ENCODE measurements around the gene RYR2. TPM values are rescaled to one million over a fixed set of nuclear protein-coding genes. Genes with fewer than 3 reads are reported as not detected.
A peak's percentile ranks its signal among the peaks of the same experiment; 100 is the strongest.

Gene RYR2
- total RNA-seq, 1 experiment from 2014 or later, result 3.4 TPM

DNA sequence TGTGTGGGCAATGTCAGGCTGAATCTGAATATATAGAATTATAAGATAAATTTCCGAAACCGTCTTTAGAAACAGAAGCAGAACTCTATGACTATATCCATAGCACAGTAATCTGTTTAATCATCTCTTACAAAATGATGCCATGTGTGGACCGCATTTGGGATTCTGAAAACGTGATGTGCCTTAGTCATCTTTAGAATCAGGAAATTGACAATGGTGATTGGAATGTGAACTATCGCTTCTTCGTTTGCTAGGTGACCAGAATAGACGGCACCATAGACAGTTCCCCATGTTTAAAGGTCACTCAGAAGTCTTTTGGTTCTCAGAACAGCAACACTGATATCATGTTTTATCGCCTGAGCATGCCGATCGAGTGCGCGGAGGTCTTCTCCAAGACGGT is 548.4 kb downstream of the RYR2 start:
- H3K56ac ChIP-seq (ENCODE audit: insufficient read length, low read depth, low read length), result no peak overlapping the region
- WGBS (ENCODE audit: extremely low coverage, insufficient read length, low lambda C conversion rate), result no CpG with 5 or more reads among the region's 13 CpGs

More for the DNA sequence above, 548.4 kb downstream of the RYR2 start:
- TF ChIP-seq, protein P1, sequence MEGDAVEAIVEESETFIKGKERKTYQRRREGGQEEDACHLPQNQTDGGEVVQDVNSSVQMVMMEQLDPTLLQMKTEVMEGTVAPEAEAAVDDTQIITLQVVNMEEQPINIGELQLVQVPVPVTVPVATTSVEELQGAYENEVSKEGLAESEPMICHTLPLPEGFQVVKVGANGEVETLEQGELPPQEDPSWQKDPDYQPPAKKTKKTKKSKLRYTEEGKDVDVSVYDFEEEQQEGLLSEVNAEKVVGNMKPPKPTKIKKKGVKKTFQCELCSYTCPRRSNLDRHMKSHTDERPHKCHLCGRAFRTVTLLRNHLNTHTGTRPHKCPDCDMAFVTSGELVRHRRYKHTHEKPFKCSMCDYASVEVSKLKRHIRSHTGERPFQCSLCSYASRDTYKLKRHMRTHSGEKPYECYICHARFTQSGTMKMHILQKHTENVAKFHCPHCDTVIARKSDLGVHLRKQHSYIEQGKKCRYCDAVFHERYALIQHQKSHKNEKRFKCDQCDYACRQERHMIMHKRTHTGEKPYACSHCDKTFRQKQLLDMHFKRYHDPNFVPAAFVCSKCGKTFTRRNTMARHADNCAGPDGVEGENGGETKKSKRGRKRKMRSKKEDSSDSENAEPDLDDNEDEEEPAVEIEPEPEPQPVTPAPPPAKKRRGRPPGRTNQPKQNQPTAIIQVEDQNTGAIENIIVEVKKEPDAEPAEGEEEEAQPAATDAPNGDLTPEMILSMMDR (conservative IDR thresholded peaks at IDR 0.05), result no peak
- Histone ChIP-seq H4K91ac (ENCODE audit: insufficient read length, low read depth, low read length) (no peak overlapping the region), H2BK5ac (ENCODE audit: insufficient read length, low read length) (no peak overlapping the region), H3K23ac (ENCODE audit: insufficient read length, low read depth, low read length) (no peak overlapping the region), H3K4me1 (ENCODE audit: insufficient read depth, low read length) (no peaks in the 10 kb centered on the region), H3K79me1 (ENCODE audit: insufficient read depth, low read depth, low read length, poor library complexity, severe bottlenecking) (no peaks in the 10 kb centered on the region), H2BK12ac (ENCODE audit: insufficient read length, low read depth, low read length) (no peak overlapping the region), H3K4ac (ENCODE audit: low read depth, low read length) (no peak overlapping the region), H4K5ac (ENCODE audit: insufficient read length, low read depth, low read length) (no peak overlapping the region), H3K14ac (ENCODE audit: insufficient read depth, low read length) (no peak overlapping the region), H3K4me2 (ENCODE audit: insufficient read depth, insufficient read length, low read length) (no peak overlapping the region), H3T11ph (ENCODE audit: low read length) (no peak overlapping the region), H3K18ac (ENCODE audit: insufficient read length, low read depth, low read length) (no peak overlapping the region), H2BK20ac (ENCODE audit: low read depth, low read length, poor library complexity, severe bottlenecking) (no peak overlapping the region), H4K20me1 (ENCODE audit: control insufficient read depth, insufficient read depth, insufficient read length) (no peaks in the 10 kb centered on the region), H3K9me3 (ENCODE audit: control insufficient read depth, low read depth, low read length) (no peaks in the 10 kb centered on the region), H3K9ac (ENCODE audit: extremely low read depth, insufficient read length, low read length) (no peak overlapping the region), H3K79me2 (ENCODE audit: insufficient read depth, low read length) (no peaks in the 10 kb centered on the region), H3K27me3 (ENCODE audit: insufficient read depth, low read length) (no peaks in the 10 kb centered on the region), H3K23me2 (ENCODE audit: insufficient read length, low read depth, low read length, poor library complexity, severe bottlenecking) (no peaks in the 10 kb centered on the region), H4K8ac (replicated peaks; ENCODE audit: insufficient read length, low read depth, low read length) (no peak overlapping the region), H2BK120ac (ENCODE audit: low read depth, low read length, poor library complexity, severe bottlenecking) (no peak overlapping the region), H2AK5ac (ENCODE audit: insufficient read length, low read length) (no peak overlapping the region), H2AFZ (ENCODE audit: low read length) (no peak overlapping the region), H2BK15ac (ENCODE audit: low read depth, low read length) (no peak overlapping the region), H3K27ac (ENCODE audit: insufficient read length, low read depth, low read length) (no peak overlapping the region)
- Mint-ChIP-seq H3K27me3 (ENCODE audit: low read depth) (no peaks in the 10 kb centered on the region), H3K9me3 (no peaks in the 10 kb centered on the region), H3K27ac (peak overlapping the region in 1 of 3 experiments; percentile 82; a peak in 1 of 7 replicates), H3K4me1 (no peaks in the 10 kb centered on the region), H3K36me3 (ENCODE audit: insufficient read depth in 1 of 3, low read depth in 3 of 3) (peaks cover 0 to 1% (median under 1%) of the 10 kb centered on the region in 3 experiments; a peak in 3 of 7 replicates), H3K4me3 (no peak overlapping the region)
- no peak for DNase-seq
